OCI-LY1 (cell line): ENCODE data around the gene CELSR1.

Experiments
- EZH2 ChIP-seq: fragments of 200-600 bp; sonication (generic), shearing (Covaris generic); IDR thresholded peaks from 2 replicates; pipeline ENCODE4 v1.8.0; 2017; ENCODE audit warnings: borderline replicate concordance, mixed run types, mild to moderate bottlenecking, antibody characterized with exemption, low read length, moderate library complexity, mixed read lengths
- TF ChIP-seq, protein P1 (sequence below): fragments of 200-600 bp; sonication (generic), shearing (Covaris generic); IDR thresholded peaks from 2 replicates; pipeline ENCODE4 v1.5.1; 2017; ENCODE audit warnings: mild to moderate bottlenecking, antibody characterized with exemption, low read length, moderate library complexity, mixed read lengths

DNA sequence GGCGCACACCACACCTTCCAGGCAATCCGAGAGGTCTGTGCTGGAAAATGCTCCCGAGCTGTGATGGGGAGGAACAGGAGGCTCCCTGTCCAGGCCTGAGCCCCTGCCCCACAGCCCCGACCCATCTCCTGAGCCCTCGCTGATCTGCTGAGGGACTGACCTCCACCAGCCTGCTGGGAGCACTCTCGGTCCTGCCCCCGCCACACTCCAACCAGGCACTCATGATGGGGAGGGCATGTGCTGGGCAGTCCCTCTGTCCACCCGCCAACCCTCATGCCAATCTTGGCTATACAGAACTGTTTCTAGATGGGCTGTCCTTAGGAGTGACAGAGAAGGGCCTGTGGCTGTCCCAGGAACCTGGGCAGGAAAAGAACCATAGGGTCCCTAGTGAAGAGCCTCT, 131.1 kb downstream of the CELSR1 start:
- TF ChIP-seq, protein P1, sequence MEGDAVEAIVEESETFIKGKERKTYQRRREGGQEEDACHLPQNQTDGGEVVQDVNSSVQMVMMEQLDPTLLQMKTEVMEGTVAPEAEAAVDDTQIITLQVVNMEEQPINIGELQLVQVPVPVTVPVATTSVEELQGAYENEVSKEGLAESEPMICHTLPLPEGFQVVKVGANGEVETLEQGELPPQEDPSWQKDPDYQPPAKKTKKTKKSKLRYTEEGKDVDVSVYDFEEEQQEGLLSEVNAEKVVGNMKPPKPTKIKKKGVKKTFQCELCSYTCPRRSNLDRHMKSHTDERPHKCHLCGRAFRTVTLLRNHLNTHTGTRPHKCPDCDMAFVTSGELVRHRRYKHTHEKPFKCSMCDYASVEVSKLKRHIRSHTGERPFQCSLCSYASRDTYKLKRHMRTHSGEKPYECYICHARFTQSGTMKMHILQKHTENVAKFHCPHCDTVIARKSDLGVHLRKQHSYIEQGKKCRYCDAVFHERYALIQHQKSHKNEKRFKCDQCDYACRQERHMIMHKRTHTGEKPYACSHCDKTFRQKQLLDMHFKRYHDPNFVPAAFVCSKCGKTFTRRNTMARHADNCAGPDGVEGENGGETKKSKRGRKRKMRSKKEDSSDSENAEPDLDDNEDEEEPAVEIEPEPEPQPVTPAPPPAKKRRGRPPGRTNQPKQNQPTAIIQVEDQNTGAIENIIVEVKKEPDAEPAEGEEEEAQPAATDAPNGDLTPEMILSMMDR: no peak
- no peak for TF ChIP-seq EZH2
